ENCODE measurements around the gene GSK3A. TPM values are rescaled to one million over a fixed set of nuclear protein-coding genes. Genes with fewer than 3 reads are reported as not detected.

Gene GSK3A
- total and polyA plus RNA-seq, 9 of the 15 experiments (the other 6 are each of a cell fraction or from before 2014, with no cell fraction given): 0.62 to 90.7 (median 33.3) TPM

DNA sequence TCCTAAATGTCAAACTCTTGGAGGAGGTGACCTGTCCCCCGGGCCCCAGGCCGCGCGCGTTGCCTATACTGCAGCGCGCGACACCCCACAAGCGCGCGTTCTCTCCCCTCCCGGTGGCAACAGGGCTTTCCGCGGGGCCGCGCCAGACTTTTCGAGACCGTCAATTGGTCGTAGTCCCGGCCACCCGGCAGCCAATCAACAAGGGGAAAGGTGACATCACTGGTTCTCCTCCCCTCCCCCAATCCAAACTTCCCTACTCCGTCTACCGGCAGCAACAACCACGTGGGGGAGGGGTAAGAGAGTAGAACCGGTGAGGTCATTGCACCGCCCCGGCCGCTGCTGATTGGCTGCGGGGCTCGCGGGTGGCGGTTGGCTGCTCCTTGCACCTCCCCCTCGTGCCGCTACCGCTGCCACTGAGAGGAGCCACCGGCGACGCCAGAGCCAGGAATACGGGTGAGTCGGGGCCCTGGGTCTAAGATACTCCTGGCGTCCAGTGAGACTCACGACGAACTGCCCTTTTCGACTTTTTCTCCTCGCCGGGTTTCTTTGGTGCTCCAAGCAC, 25.8 kb upstream of the GSK3A start (continued):
- TF ChIP-seq, protein P1, sequence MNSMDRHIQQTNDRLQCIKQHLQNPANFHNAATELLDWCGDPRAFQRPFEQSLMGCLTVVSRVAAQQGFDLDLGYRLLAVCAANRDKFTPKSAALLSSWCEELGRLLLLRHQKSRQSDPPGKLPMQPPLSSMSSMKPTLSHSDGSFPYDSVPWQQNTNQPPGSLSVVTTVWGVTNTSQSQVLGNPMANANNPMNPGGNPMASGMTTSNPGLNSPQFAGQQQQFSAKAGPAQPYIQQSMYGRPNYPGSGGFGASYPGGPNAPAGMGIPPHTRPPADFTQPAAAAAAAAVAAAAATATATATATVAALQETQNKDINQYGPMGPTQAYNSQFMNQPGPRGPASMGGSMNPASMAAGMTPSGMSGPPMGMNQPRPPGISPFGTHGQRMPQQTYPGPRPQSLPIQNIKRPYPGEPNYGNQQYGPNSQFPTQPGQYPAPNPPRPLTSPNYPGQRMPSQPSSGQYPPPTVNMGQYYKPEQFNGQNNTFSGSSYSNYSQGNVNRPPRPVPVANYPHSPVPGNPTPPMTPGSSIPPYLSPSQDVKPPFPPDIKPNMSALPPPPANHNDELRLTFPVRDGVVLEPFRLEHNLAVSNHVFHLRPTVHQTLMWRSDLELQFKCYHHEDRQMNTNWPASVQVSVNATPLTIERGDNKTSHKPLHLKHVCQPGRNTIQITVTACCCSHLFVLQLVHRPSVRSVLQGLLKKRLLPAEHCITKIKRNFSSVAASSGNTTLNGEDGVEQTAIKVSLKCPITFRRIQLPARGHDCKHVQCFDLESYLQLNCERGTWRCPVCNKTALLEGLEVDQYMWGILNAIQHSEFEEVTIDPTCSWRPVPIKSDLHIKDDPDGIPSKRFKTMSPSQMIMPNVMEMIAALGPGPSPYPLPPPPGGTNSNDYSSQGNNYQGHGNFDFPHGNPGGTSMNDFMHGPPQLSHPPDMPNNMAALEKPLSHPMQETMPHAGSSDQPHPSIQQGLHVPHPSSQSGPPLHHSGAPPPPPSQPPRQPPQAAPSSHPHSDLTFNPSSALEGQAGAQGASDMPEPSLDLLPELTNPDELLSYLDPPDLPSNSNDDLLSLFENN (IDR thresholded peaks at IDR 0.05; ENCODE audit: low read depth in 2 of 2, low read length in 2 of 2): 0 out of 4 replicates have a peak, but pooled peaks of 1 of the 2 experiments have one; percentile 38
- TF ChIP-seq HMGN3 (IDR thresholded peaks at IDR 0.05; ENCODE audit: borderline replicate concordance, extremely low read depth, insufficient read length, low read depth, low read length): peak; percentile 68
- no peak for TF ChIP-seq ZSCAN29 (IDR thresholded peaks at IDR 0.05)
- peak; percentile 60 for TF ChIP-seq KDM5B (IDR thresholded peaks at IDR 0.05; ENCODE audit: insufficient replicate concordance, low read depth, low read length)
- TF ChIP-seq ZNF311 (CRISPR knock-in tag; IDR thresholded peaks at IDR 0.05): no peak
- peak; percentile 77; the same call in 1 of the 2 replicates for TF ChIP-seq ZNF212 (CRISPR knock-in tag; IDR thresholded peaks at IDR 0.05)
- TF ChIP-seq MTF1 (CRISPR knock-in tag; IDR thresholded peaks at IDR 0.05; ENCODE audit: borderline replicate concordance): 0 out of 2 replicates have a peak, but pooled peaks have one; percentile 13
- no peak for TF ChIP-seq WHSC1 (IDR thresholded peaks at IDR 0.05; ENCODE audit: low read length)
- TF ChIP-seq SNRNP70 (optimal IDR thresholded peaks at IDR 0.05; ENCODE audit: low read depth, low read length): no peak
- no peak for TF ChIP-seq ZNF23 (CRISPR knock-in tag; IDR thresholded peaks at IDR 0.05)
- TF ChIP-seq LEF1 (IDR thresholded peaks at IDR 0.05): peak; percentile 89
